ENCODE data around the gene SLC51B.
"Not testable (repeated sequence)": the region's sequence is repeated elsewhere in the genome, so short reads cannot be mapped to it uniquely, and the experiment has no call there.

The SLC51B gene

GRCh38 chr15:65085990-65086679 lies 40.9 kb downstream of the SLC51B start:
- no peak for DNase-seq

- DNase-seq, result no peak
These were observed 41.5 kb downstream of the SLC51B start for GRCh38 chr15:65086680-65087111.

- DNase-seq, result no peak
These were observed 42.2 kb downstream of the SLC51B start for GRCh38 chr15:65087411-65087810.

GRCh38 chr15:65087873-65088642 lies 42.9 kb downstream of the SLC51B start:
- no peak for DNase-seq

GRCh38 chr15:65088643-65089021 lies 43.4 kb downstream of the SLC51B start:
- no peak for DNase-seq

GRCh38 chr15:65089206-65089824 lies 44.1 kb downstream of the SLC51B start:
- no peak for DNase-seq

GRCh38 chr15:65091946-65092770 lies 47.0 kb downstream of the SLC51B start:
- no peak for DNase-seq

- no peak for DNase-seq
These were observed 48.0 kb downstream of the SLC51B start for GRCh38 chr15:65092911-65093792.

GRCh38 chr15:65093793-65094170 lies 48.6 kb downstream of the SLC51B start:
- DNase-seq, result not testable (repeated sequence)

- DNase-seq, result no peak
These were observed 49.3 kb downstream of the SLC51B start for GRCh38 chr15:65094294-65094995.

GRCh38 chr15:65095011-65095746 lies 50.0 kb downstream of the SLC51B start:
- no peak for DNase-seq

- DNase-seq, result no peak
These were observed 50.5 kb downstream of the SLC51B start for GRCh38 chr15:65095747-65096104.

- no peak for DNase-seq
These were observed 51.5 kb downstream of the SLC51B start for GRCh38 chr15:65096481-65097385.

- no peak for DNase-seq
These were observed 52.6 kb downstream of the SLC51B start for GRCh38 chr15:65097651-65098263.

GRCh38 chr15:65099336-65099735 lies 54.1 kb downstream of the SLC51B start:
- no peak for DNase-seq

- DNase-seq, result not testable (repeated sequence)
These were observed 54.6 kb downstream of the SLC51B start for GRCh38 chr15:65099801-65100200.

- DNase-seq, result no peak
These were observed 55.3 kb downstream of the SLC51B start for GRCh38 chr15:65100442-65100841.

- DNase-seq, result peak; percentile 50
These were observed 56.3 kb downstream of the SLC51B start for GRCh38 chr15:65101411-65101890.
